Endothelial cell of umbilical vein (primary cell): Measurements from ENCODE around the gene BMERB1.

Experiments
- POLR2A ChIP-seq: IDR thresholded peaks from 2 replicates; pipeline ENCODE4 v1.6.1; 2012; ENCODE audit warnings: low read depth, mild to moderate bottlenecking, control low read depth, low read length
- POLR2AphosphoS5 ChIP-seq: IDR thresholded peaks from 2 replicates; pipeline ENCODE4 v1.6.1; 2012; ENCODE audit warnings: low read depth, mild to moderate bottlenecking, control low read depth, low read length, moderate library complexity; ENCODE audit not compliant: insufficient read depth

DNA sequence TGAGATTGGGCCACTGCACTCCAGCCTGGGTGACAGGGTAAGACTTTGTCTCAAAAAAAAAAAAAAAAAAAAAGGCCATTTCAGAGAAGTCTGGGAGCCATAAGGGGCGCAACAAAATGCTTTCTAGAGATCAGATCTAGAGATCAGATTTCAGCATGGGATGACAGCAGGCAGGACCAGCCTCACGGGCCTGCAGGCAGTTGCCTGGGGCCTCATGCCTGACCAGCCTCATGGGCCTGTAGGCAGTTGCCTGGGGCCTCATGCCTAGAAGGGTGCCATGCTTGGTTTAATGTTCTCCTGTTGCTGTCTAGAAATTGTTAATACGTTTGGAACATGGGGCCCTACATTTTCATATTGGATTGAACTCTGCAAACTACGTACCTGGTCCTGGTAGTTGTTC lies 149.1 kb downstream of the BMERB1 start:
- TF ChIP-seq POLR2A, result no peak
- no peak for TF ChIP-seq POLR2AphosphoS5
